Esophagus squamous epithelium (tissue), 4 donors: ENCODE results near the gene SLC7A8.

Experiments
- CTCF ChIP-seq, 6 experiments: fragments of 450-650 bp in 4 of 6; fragments of 200-600 bp in 2 of 6; sonication (generic) in 2 of 6; IDR thresholded peaks; one replicate each; pipeline ENCODE4 v1.5.1; 2016 to 2019; ENCODE audit warnings: antibody characterized with exemption in 6 of 6, mild to moderate bottlenecking in 4 of 6, moderate library complexity in 4 of 6
- POLR2A ChIP-seq, 4 donors: fragments of 450-650 bp; IDR thresholded peaks; one replicate each; pipeline ENCODE4 v1.6.1; 2017; ENCODE audit warnings: antibody characterized with exemption in 4 of 4, mild to moderate bottlenecking in 4 of 4, moderate library complexity in 3 of 4

- TF ChIP-seq CTCF (IDR thresholded peaks at IDR 0.05) (no peak), POLR2A (IDR thresholded peaks at IDR 0.05) (no peak)
These were observed 66.0 kb downstream of the SLC7A8 start for GRCh38 chr14:23117371-23118020.
